ENCODE measurements around the gene CKMT2.

DNA sequence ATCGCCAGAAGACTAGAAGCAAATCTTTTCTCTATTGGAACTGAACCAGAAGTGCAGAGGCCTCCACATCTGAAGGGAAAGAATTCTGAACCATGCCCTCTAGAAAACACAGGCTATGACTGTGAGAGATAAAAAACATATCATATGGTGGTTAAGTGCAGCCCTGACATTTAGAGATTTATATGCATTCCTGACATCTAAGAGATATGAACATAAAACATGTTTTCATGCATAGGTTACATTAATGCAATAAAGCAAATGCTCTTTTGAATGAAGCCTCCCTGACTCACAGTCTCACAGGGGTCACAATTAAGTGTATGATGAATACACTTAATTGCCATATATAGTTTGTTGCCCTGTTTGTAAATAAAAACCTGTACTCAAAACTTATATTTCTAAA lies 28.9 kb upstream of the CKMT2 start:
- TF ChIP-seq, protein P1, sequence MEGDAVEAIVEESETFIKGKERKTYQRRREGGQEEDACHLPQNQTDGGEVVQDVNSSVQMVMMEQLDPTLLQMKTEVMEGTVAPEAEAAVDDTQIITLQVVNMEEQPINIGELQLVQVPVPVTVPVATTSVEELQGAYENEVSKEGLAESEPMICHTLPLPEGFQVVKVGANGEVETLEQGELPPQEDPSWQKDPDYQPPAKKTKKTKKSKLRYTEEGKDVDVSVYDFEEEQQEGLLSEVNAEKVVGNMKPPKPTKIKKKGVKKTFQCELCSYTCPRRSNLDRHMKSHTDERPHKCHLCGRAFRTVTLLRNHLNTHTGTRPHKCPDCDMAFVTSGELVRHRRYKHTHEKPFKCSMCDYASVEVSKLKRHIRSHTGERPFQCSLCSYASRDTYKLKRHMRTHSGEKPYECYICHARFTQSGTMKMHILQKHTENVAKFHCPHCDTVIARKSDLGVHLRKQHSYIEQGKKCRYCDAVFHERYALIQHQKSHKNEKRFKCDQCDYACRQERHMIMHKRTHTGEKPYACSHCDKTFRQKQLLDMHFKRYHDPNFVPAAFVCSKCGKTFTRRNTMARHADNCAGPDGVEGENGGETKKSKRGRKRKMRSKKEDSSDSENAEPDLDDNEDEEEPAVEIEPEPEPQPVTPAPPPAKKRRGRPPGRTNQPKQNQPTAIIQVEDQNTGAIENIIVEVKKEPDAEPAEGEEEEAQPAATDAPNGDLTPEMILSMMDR (conservative IDR thresholded peaks at IDR 0.05; ENCODE audit: low read depth, low read length), result no peak
- TF ChIP-seq EZH2 (IDR thresholded peaks at IDR 0.05; ENCODE audit: low read length, unreplicated experiment), result no peak
